GM23338 (cell line): ENCODE results near the gene PPM1H. TPM values are rescaled to one million over a fixed set of nuclear protein-coding genes. Genes with fewer than 3 reads are reported as not detected.
A peak's percentile ranks its signal among the peaks of the same experiment; 100 is the strongest.

Experiments used
- ATAC-seq: fragments of 200-7000 bp; cut with Tn5 transposase; 3 replicates; pipeline ENCODE4 v1.9.1; 2020
- DNase-seq: peaks from one replicate; pipeline ENCODE4 v3.0.0-alpha.2; 2015; ENCODE audit warnings: low spot score
- H2AFZ ChIP-seq: fragments of 200-600 bp; sonication (generic); 2 replicates; pipeline ENCODE4 v1.8.0; 2016; ENCODE audit warnings: antibody characterized with exemption, mild to moderate bottlenecking, moderate library complexity
- H3F3A ChIP-seq: fragments of 200-600 bp; sonication (generic); replicated peaks from 2 replicates; pipeline ENCODE4 v1.8.0; 2017; ENCODE audit warnings: antibody characterized with exemption, mixed run types, low read depth
- H3K27ac ChIP-seq: fragments of 200-600 bp; sonication (generic); 2 replicates; pipeline ENCODE4 v1.6.1; 2016; ENCODE audit warnings: low read depth
- H3K27me3 ChIP-seq: fragments of 200-600 bp; sonication (generic); 2 replicates; pipeline ENCODE4 v1.8.0; 2016; ENCODE audit warnings: mild to moderate bottlenecking, mixed run types, moderate library complexity; ENCODE audit not compliant: insufficient read depth
- H3K36me3 ChIP-seq: fragments of 200-600 bp; sonication (generic); 2 replicates; pipeline ENCODE4 v1.8.0; 2016; ENCODE audit warnings: mild to moderate bottlenecking; ENCODE audit not compliant: insufficient read depth
- H3K4me1 ChIP-seq: fragments of 200-600 bp; sonication (generic); 2 replicates; pipeline ENCODE4 v1.8.0; 2016; ENCODE audit warnings: mild to moderate bottlenecking, moderate library complexity; ENCODE audit not compliant: insufficient read depth
- H3K4me2 ChIP-seq: fragments of 200-600 bp; sonication (generic); 2 replicates; pipeline ENCODE4 v1.7.1; 2017; ENCODE audit warnings: mixed run types
- H3K4me3 ChIP-seq: fragments of 200-600 bp; sonication (generic); 2 replicates; pipeline ENCODE4 v1.6.1; 2016; ENCODE audit warnings: mixed run types
- H3K79me2 ChIP-seq: fragments of 200-600 bp; sonication (generic); replicated peaks from 2 replicates; pipeline ENCODE4 v1.8.0; 2017; ENCODE audit warnings: mild to moderate bottlenecking; ENCODE audit not compliant: insufficient read depth
- H3K9me2 ChIP-seq: fragments of 200-600 bp; sonication (generic); 2 replicates; pipeline ENCODE4 v1.8.0; 2017; ENCODE audit not compliant: insufficient read depth
- H4K20me1 ChIP-seq: fragments of 200-600 bp; sonication (generic); replicated peaks from 2 replicates; pipeline ENCODE4 v1.8.0; 2017; ENCODE audit warnings: mild to moderate bottlenecking; ENCODE audit not compliant: insufficient read depth
- H3K27ac Mint-ChIP-seq: 2 replicates; pipeline ENCODE4 v1.8.0; 2020; ENCODE audit warnings: inconsistent platforms, mild to moderate bottlenecking, moderate library complexity, mixed read lengths
- H3K27me3 Mint-ChIP-seq: 3 replicates; pipeline ENCODE4 v1.8.0; 2022; ENCODE audit warnings: low read depth, mild to moderate bottlenecking, moderate library complexity, mixed read lengths, inconsistent platforms; ENCODE audit not compliant: insufficient read depth, poor library complexity
- H3K36me3 Mint-ChIP-seq: 3 replicates; pipeline ENCODE4 v1.8.0; 2021; ENCODE audit warnings: low read depth, mild to moderate bottlenecking, inconsistent platforms, moderate library complexity, mixed read lengths
- H3K4me1 Mint-ChIP-seq: 3 replicates; pipeline ENCODE4 v1.8.0; 2020; ENCODE audit warnings: mild to moderate bottlenecking, inconsistent platforms, mixed read lengths
- H3K4me3 Mint-ChIP-seq: 3 replicates; pipeline ENCODE4 v1.8.0; 2021; ENCODE audit warnings: moderate library complexity, mild to moderate bottlenecking, inconsistent platforms, mixed read lengths
- H3K9me3 Mint-ChIP-seq: 3 replicates; pipeline ENCODE4 v1.8.0; 2020; ENCODE audit warnings: moderate library complexity, mild to moderate bottlenecking, inconsistent platforms, mixed read lengths
- CREB1 ChIP-seq: fragments of 250-450 bp; sonication (Bioruptor Pico); IDR thresholded peaks from 2 replicates; pipeline ENCODE4 v1.5.0; 2020; ENCODE audit warnings: low read depth, mild to moderate bottlenecking, moderate library complexity
- EZH2 ChIP-seq: fragments of 200-600 bp; sonication (generic); IDR thresholded peaks from one replicate; pipeline ENCODE4 v1.8.0; 2017; ENCODE audit warnings: antibody characterized with exemption, mild to moderate bottlenecking, low read depth; ENCODE audit not compliant: unreplicated experiment
- EZH2phosphoT487 ChIP-seq: fragments of 200-600 bp; sonication (generic); IDR thresholded peaks from one replicate; pipeline ENCODE4 v1.8.1; 2018; ENCODE audit warnings: antibody characterized with exemption; ENCODE audit not compliant: unreplicated experiment
- JUNB ChIP-seq: IDR thresholded peaks from one replicate; pipeline ENCODE4 v1.6.1; 2016; ENCODE audit warnings: antibody characterized with exemption; ENCODE audit not compliant: unreplicated experiment
- NANOG ChIP-seq: IDR thresholded peaks from 2 replicates; pipeline ENCODE4 v1.6.1; 2016; ENCODE audit warnings: antibody characterized with exemption, borderline replicate concordance
- POLR2AphosphoS5 ChIP-seq: IDR thresholded peaks from 2 replicates; pipeline ENCODE4 v1.6.1; 2016; ENCODE audit warnings: antibody characterized with exemption, low read depth
- STAT1 ChIP-seq: IDR thresholded peaks from one replicate; pipeline ENCODE4 v1.6.1; 2016; ENCODE audit warnings: antibody characterized with exemption; ENCODE audit not compliant: unreplicated experiment
- ZNF114 ChIP-seq: fragments of 250-450 bp; sonication (Bioruptor Pico); IDR thresholded peaks from 2 replicates; pipeline ENCODE4 v1.5.0; 2020; ENCODE audit warnings: mild to moderate bottlenecking, moderate library complexity
- ZNF331 ChIP-seq: fragments of 250-450 bp; sonication (Bioruptor Pico); IDR thresholded peaks from 2 replicates; pipeline ENCODE4 v1.5.0; 2020; ENCODE audit warnings: low read depth, mild to moderate bottlenecking, moderate library complexity
- polyA plus RNA-seq: library from polyadenylated mRNA; unstranded; fragments of >200 nt; fragmentation: Nextera tagmentation; extraction: Ambion mirVana; gene quantifications from 2 replicates; pipeline ENCODE4 v1.2.1, GENCODE V29; 2016
- total RNA-seq: library from RNA; depleted of rRNA; stranded (reverse); fragments of >200 nt; shearing (Covaris generic); gene quantifications from 2 replicates; pipeline ENCODE4 v1.2.3, GENCODE V29; 2014
- TF ChIP-seq, protein P1 (sequence below): IDR thresholded peaks from 2 replicates; pipeline ENCODE4 v1.6.1; 2016; ENCODE audit warnings: antibody characterized with exemption
- TF ChIP-seq, protein P2 (sequence below), 2 experiments: fragments of 200-600 bp in 1 of 2; sonication (generic) in 1 of 2; conservative IDR thresholded peaks; 2 replicates each; pipeline versions ENCODE4 v1.5.1 to v1.6.1; 2016 to 2017; ENCODE audit warnings: antibody characterized with exemption in 2 of 2, low read depth in 2 of 2, mild to moderate bottlenecking in 2 of 2, moderate library complexity in 1 of 2
- TF ChIP-seq, protein P3 (sequence below): fragments of 250-450 bp; sonication (Bioruptor Pico); IDR thresholded peaks from 2 replicates; pipeline ENCODE4 v1.5.0; 2020; ENCODE audit warnings: mild to moderate bottlenecking, moderate library complexity
- TF ChIP-seq, protein P4 (sequence below): IDR thresholded peaks from one replicate; pipeline ENCODE4 v1.6.1; 2018; ENCODE audit warnings: antibody characterized with exemption; ENCODE audit not compliant: unreplicated experiment

PPM1H gene
- total and polyA plus RNA-seq, 2 experiments from 2014 or later: 11.4 to 41.2 TPM

DNA sequence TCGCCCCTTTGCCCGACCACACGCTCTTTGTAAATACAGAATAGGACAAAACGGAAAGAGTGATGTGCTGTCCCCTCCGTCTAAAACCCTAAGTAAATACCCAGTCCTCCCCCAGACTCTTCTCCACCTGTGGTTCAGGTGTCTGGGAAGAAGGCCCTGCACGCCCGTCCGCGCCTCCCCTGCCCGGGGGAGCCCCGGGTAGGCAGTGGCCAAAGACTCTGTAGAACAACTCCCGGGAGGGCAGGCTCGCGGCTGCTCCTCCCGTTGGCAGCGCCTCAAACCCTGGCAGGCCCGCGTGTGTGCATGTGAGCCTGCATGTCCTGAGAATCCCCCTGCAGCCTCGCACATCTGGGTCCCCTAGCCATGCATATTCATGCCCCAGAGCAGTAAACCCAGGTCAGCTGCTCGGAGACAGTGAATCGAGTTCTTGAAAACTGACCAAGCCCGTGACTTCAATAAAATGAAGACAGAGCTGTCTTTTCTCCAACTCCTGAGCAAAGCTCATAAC is 302.5 kb downstream of the PPM1H start:
- TF ChIP-seq STAT1: no peak
- TF ChIP-seq, protein P1, sequence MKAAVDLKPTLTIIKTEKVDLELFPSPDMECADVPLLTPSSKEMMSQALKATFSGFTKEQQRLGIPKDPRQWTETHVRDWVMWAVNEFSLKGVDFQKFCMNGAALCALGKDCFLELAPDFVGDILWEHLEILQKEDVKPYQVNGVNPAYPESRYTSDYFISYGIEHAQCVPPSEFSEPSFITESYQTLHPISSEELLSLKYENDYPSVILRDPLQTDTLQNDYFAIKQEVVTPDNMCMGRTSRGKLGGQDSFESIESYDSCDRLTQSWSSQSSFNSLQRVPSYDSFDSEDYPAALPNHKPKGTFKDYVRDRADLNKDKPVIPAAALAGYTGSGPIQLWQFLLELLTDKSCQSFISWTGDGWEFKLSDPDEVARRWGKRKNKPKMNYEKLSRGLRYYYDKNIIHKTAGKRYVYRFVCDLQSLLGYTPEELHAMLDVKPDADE: no peak
- no peak for TF ChIP-seq CREB1 (CRISPR knock-in tag)
- TF ChIP-seq NANOG: no peak
- TF ChIP-seq ZNF114: no peak
- no peak for TF ChIP-seq ZNF331 (CRISPR knock-in tag)
- TF ChIP-seq, protein P2, sequence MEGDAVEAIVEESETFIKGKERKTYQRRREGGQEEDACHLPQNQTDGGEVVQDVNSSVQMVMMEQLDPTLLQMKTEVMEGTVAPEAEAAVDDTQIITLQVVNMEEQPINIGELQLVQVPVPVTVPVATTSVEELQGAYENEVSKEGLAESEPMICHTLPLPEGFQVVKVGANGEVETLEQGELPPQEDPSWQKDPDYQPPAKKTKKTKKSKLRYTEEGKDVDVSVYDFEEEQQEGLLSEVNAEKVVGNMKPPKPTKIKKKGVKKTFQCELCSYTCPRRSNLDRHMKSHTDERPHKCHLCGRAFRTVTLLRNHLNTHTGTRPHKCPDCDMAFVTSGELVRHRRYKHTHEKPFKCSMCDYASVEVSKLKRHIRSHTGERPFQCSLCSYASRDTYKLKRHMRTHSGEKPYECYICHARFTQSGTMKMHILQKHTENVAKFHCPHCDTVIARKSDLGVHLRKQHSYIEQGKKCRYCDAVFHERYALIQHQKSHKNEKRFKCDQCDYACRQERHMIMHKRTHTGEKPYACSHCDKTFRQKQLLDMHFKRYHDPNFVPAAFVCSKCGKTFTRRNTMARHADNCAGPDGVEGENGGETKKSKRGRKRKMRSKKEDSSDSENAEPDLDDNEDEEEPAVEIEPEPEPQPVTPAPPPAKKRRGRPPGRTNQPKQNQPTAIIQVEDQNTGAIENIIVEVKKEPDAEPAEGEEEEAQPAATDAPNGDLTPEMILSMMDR (conservative IDR thresholded peaks at IDR 0.05; ENCODE audit: low read depth in 2 of 2): no peak
- TF ChIP-seq, protein P3, sequence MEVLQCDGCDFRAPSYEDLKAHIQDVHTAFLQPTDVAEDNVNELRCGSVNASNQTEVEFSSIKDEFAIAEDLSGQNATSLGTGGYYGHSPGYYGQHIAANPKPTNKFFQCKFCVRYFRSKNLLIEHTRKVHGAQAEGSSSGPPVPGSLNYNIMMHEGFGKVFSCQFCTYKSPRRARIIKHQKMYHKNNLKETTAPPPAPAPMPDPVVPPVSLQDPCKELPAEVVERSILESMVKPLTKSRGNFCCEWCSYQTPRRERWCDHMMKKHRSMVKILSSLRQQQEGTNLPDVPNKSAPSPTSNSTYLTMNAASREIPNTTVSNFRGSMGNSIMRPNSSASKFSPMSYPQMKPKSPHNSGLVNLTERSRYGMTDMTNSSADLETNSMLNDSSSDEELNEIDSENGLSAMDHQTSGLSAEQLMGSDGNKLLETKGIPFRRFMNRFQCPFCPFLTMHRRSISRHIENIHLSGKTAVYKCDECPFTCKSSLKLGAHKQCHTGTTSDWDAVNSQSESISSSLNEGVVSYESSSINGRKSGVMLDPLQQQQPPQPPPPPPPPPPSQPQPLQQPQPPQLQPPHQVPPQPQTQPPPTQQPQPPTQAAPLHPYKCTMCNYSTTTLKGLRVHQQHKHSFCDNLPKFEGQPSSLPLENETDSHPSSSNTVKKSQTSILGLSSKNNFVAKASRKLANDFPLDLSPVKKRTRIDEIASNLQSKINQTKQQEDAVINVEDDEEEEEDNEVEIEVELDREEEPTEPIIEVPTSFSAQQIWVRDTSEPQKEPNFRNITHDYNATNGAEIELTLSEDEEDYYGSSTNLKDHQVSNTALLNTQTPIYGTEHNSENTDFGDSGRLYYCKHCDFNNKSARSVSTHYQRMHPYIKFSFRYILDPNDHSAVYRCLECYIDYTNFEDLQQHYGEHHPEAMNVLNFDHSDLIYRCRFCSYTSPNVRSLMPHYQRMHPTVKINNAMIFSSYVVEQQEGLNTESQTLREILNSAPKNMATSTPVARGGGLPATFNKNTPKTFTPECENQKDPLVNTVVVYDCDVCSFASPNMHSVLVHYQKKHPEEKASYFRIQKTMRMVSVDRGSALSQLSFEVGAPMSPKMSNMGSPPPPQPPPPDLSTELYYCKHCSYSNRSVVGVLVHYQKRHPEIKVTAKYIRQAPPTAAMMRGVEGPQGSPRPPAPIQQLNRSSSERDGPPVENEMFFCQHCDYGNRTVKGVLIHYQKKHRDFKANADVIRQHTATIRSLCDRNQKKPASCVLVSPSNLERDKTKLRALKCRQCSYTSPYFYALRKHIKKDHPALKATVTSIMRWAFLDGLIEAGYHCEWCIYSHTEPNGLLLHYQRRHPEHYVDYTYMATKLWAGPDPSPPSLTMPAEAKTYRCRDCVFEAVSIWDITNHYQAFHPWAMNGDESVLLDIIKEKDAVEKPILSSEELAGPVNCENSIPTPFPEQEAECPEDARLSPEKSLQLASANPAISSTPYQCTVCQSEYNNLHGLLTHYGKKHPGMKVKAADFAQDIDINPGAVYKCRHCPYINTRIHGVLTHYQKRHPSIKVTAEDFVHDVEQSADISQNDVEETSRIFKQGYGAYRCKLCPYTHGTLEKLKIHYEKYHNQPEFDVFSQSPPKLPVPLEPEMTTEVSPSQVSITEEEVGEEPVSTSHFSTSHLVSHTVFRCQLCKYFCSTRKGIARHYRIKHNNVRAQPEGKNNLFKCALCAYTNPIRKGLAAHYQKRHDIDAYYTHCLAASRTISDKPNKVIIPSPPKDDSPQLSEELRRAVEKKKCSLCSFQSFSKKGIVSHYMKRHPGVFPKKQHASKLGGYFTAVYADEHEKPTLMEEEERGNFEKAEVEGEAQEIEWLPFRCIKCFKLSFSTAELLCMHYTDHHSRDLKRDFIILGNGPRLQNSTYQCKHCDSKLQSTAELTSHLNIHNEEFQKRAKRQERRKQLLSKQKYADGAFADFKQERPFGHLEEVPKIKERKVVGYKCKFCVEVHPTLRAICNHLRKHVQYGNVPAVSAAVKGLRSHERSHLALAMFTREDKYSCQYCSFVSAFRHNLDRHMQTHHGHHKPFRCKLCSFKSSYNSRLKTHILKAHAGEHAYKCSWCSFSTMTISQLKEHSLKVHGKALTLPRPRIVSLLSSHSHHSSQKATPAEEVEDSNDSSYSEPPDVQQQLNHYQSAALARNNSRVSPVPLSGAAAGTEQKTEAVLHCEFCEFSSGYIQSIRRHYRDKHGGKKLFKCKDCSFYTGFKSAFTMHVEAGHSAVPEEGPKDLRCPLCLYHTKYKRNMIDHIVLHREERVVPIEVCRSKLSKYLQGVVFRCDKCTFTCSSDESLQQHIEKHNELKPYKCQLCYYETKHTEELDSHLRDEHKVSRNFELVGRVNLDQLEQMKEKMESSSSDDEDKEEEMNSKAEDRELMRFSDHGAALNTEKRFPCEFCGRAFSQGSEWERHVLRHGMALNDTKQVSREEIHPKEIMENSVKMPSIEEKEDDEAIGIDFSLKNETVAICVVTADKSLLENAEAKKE (CRISPR knock-in tag): no peak
- TF ChIP-seq EZH2: no peak
- TF ChIP-seq POLR2AphosphoS5: no peak
- no peak for TF ChIP-seq EZH2phosphoT487
- TF ChIP-seq JUNB: no peak
- TF ChIP-seq, protein P4, sequence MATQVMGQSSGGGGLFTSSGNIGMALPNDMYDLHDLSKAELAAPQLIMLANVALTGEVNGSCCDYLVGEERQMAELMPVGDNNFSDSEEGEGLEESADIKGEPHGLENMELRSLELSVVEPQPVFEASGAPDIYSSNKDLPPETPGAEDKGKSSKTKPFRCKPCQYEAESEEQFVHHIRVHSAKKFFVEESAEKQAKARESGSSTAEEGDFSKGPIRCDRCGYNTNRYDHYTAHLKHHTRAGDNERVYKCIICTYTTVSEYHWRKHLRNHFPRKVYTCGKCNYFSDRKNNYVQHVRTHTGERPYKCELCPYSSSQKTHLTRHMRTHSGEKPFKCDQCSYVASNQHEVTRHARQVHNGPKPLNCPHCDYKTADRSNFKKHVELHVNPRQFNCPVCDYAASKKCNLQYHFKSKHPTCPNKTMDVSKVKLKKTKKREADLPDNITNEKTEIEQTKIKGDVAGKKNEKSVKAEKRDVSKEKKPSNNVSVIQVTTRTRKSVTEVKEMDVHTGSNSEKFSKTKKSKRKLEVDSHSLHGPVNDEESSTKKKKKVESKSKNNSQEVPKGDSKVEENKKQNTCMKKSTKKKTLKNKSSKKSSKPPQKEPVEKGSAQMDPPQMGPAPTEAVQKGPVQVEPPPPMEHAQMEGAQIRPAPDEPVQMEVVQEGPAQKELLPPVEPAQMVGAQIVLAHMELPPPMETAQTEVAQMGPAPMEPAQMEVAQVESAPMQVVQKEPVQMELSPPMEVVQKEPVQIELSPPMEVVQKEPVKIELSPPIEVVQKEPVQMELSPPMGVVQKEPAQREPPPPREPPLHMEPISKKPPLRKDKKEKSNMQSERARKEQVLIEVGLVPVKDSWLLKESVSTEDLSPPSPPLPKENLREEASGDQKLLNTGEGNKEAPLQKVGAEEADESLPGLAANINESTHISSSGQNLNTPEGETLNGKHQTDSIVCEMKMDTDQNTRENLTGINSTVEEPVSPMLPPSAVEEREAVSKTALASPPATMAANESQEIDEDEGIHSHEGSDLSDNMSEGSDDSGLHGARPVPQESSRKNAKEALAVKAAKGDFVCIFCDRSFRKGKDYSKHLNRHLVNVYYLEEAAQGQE: no peak
- H3K9me2 ChIP-seq: no peaks in the 10 kb centered on the region
- Mint-ChIP-seq H3K4me1 (peaks cover 49% of the 10 kb centered on the region), H3K9me3 (no peaks in the 10 kb centered on the region; the same call in 2 of the 3 replicates), H3K27ac (no peak overlapping the region), H3K36me3 (no peaks in the 10 kb centered on the region; the same call in 2 of the 3 replicates), H3K4me3 (peak overlapping the region; percentile 76), H3K27me3 (peaks cover 39% of the 10 kb centered on the region)
- peaks cover 49% of the 10 kb centered on the region for H3K4me1 ChIP-seq
- peak overlapping the region; percentile 93 for H3K4me2 ChIP-seq
- H3K27me3 ChIP-seq: peaks cover 30% of the 10 kb centered on the region
- no peaks in the 10 kb centered on the region for H3K79me2 ChIP-seq
- no peaks in the 10 kb centered on the region for H4K20me1 ChIP-seq
- peak; percentile 61 for ATAC-seq
- no peaks in the 10 kb centered on the region; the same call in 1 of the 2 replicates for H3F3A ChIP-seq
- H3K4me3 ChIP-seq: peak overlapping the region; percentile 62
- H2AFZ ChIP-seq: peak overlapping the region; percentile 95
- H3K36me3 ChIP-seq: no peaks in the 10 kb centered on the region
- H3K27ac ChIP-seq: no peak overlapping the region
- peak; percentile 72 for DNase-seq
